PFSK-1 (cell line): ENCODE data around the gene SHOX.

Source experiments
- FOXP2 ChIP-seq: optimal IDR thresholded peaks from 2 replicates; pipeline ENCODE3; 2011; ENCODE audit warnings: borderline replicate concordance, control low read depth, inconsistent platforms; ENCODE audit not compliant: insufficient read depth; ENCODE audit errors: extremely low read length, extremely low read depth
- POLR2AphosphoS5 ChIP-seq: IDR thresholded peaks from 2 replicates; pipeline ENCODE4 v1.6.1; 2012; ENCODE audit warnings: low read depth, mild to moderate bottlenecking, control low read depth, low read length, moderate library complexity
- REST ChIP-seq, 2 experiments: IDR thresholded peaks; 2 replicates each; pipeline versions ENCODE4 v1.6.1 to v1.8.0; 2011 to 2012; ENCODE audit warnings: low read depth in 2 of 2, low read length in 2 of 2, control low read depth in 1 of 2, inconsistent platforms in 1 of 2, mild to moderate bottlenecking in 1 of 2, moderate library complexity in 1 of 2; ENCODE audit not compliant: insufficient read depth in 1 of 2
- SIN3A ChIP-seq: IDR thresholded peaks from 2 replicates; pipeline ENCODE4 v1.6.1; 2012; ENCODE audit warnings: mild to moderate bottlenecking, low read length, moderate library complexity, borderline replicate concordance; ENCODE audit not compliant: insufficient read depth
- TAF1 ChIP-seq: IDR thresholded peaks from 2 replicates; pipeline ENCODE4 v1.6.1; 2012; ENCODE audit warnings: low read length, control low read depth, borderline replicate concordance; ENCODE audit not compliant: insufficient read depth

SHOX gene

DNA sequence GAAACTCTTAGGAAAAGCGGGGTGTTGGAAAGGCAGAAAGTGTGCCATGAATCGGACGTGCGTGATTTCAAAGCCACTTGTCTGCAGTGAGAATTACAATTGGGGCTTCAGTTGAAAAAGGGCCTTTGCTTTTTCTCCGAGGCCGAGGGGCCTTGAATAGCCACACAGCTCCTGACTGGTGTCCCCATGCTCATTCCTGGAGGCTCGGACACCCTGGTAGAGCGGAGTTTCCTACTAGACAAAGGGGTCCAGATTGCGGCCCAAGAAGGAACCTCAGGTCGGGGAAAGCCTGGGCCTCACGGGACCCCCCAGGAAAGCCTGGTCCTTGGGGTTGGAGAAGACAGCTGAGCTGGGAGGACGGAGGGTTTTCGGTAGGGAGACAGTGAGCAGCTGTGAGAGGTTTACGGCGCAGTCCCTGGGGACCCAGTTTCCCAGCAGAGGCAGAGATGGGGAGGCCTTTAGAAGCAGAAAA, 3.0 kb upstream of the SHOX start:
- TF ChIP-seq SIN3A = no peak
- no peak for TF ChIP-seq TAF1
- TF ChIP-seq FOXP2 = no peak
- no peak for TF ChIP-seq REST (IDR thresholded peaks at IDR 0.05; ENCODE audit: insufficient read depth in 1 of 2, low read depth in 2 of 2, low read length in 2 of 2)
- TF ChIP-seq POLR2AphosphoS5 = no peak

DNA sequence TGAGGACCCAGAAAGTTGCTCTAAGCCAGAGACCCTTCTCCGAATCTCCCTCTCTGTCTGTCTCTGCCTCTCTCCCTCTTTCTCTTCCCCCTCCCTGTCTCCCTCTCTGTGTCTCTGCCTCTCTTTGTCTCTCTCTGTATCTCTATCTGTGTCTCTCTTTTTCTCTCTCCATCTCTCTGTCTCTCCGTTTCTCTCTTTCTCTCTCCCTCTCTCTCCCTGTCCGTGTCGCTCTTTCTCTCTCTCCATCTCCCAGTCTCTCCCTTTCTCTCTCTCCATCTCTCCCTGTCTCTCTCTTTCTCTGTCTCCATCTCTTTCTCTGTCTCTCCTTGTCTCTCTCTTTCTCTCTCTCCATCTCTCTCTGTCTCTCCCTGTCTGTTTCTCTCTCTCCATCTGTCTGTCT, 2.6 kb upstream of the SHOX start:
- no peak for TF ChIP-seq TAF1
- TF ChIP-seq REST (IDR thresholded peaks at IDR 0.05; ENCODE audit: insufficient read depth in 1 of 2, low read depth in 2 of 2, low read length in 2 of 2) = no peak
- TF ChIP-seq FOXP2 = no peak
- no peak for TF ChIP-seq POLR2AphosphoS5
- TF ChIP-seq SIN3A = no peak

DNA sequence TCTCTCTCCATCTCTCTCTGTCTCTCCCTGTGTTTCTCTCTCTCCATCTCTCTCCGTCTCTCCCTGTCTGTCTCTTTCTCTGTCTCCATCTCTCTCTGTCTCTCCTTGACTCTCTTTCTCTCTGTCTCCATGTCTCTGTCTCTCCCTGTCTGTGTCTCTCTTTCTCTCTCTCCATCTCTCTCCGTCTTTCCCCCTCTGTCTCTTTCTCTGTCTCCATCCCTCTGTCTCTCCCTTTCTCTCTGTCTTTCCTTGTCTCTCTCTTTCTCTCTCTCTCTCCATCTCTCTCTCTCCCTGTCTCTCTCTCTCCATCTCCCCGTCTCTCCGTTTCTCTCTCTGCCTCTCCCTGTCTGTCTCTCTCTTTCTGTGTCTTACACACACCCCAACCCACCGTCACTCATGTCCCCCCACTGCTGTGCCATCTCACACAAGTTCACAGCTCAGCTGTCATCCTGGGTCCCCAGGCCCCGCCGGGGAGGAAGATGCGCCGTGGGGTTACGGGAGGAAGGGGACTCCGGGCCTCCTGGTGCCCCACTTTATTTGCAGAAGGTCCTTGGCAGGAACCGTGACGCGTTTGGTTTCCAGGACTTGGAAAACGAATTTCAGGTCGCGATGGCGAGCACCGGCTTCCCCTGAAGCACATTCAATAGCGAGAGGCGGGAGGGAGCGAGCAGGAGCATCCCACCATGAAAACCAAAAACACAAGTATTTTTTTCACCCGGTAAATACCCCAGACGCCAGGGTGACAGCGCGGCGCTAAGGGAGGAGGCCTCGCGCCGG, 1.2 kb upstream of the SHOX start:
- no peak for TF ChIP-seq REST (IDR thresholded peaks at IDR 0.05; ENCODE audit: insufficient read depth in 1 of 2, low read depth in 2 of 2, low read length in 2 of 2)
- no peak for TF ChIP-seq POLR2AphosphoS5
- no peak for TF ChIP-seq FOXP2
- no peak for TF ChIP-seq SIN3A
- TF ChIP-seq TAF1 = no peak

DNA sequence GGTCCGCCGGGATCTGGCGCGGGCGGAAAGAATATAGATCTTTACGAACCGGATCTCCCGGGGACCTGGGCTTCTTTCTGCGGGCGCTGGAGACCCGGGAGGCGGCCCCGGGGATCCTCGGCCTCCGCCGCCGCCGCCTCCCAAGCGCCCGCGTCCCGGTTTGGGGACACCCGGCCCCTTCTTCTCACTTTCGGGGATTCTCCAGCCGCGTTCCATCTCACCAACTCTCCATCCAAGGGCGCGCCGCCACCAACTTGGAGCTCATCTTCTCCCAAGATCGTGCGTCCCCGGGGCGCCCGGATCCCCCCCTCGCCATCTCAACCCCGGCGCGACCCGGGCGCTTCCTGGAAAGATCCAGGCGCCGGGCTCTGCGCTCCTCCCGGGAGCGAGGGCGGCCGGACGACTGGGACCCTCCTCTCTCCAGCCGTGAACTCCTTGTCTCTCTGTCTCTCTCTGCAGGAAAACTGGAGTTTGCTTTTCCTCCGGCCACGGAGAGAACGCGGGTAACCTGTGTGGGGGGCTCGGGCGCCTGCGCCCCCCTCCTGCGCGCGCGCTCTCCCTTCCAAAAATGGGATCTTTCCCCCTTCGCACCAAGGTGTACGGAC, 482 bp upstream of the SHOX start:
- TF ChIP-seq FOXP2 = no peak
- TF ChIP-seq TAF1 = no peak
- no peak for TF ChIP-seq REST (IDR thresholded peaks at IDR 0.05; ENCODE audit: insufficient read depth in 1 of 2, low read depth in 2 of 2, low read length in 2 of 2)
- no peak for TF ChIP-seq SIN3A
- TF ChIP-seq POLR2AphosphoS5 = no peak
